CD4-positive, alpha-beta T cell (primary cell): ENCODE results near the gene VRK1. TPM values are rescaled to one million over a fixed set of nuclear protein-coding genes. Genes with fewer than 3 reads are reported as not detected.

Experiments used
- ATAC-seq: fragments of 200-7000 bp; cut with Tn5 transposase; one replicate; pipeline ENCODE4 v1.10.0; 2022; ENCODE audit warnings: mild to moderate bottlenecking; ENCODE audit not compliant: poor library complexity
- CTCF ChIA-PET: fragments of 350-600 bp; sonication (Branson Sonifier 250); formaldehyde crosslinking; loops from one replicate; lab custom pipeline; 2021; ENCODE audit warnings: antibody characterized with exemption, inconsistent platforms; lab: Charles Lee
- POLR2A ChIA-PET: fragments of 350-600 bp; sonication (Branson Sonifier 250); formaldehyde crosslinking; loops from one replicate; lab custom pipeline; 2021; ENCODE audit warnings: antibody characterized with exemption, inconsistent platforms; lab: Charles Lee
- DNase-seq, 14 experiments: peaks; one replicate each; pipeline ENCODE4 v3.0.0-alpha.2; 2013 to 2020; ENCODE audit warnings: mixed read lengths in 2 of 14
- H3K27ac ChIP-seq, 2 donors: one replicate each; pipeline versions ENCODE4 v1.5.1 to v1.7.0; 2013; ENCODE audit warnings: low read length in 2 of 2, low read depth in 1 of 2, mild to moderate bottlenecking in 1 of 2
- H3K27me3 ChIP-seq, 2 experiments: 1 replicate in 1 of 2; 2 replicates in 1 of 2; pipeline versions ENCODE4 v1.6.1 to v1.7.0; 2013; ENCODE audit warnings: low read length in 2 of 2, control low read depth in 1 of 2, mild to moderate bottlenecking in 1 of 2, moderate library complexity in 1 of 2; ENCODE audit not compliant: insufficient read depth in 2 of 2, control insufficient read depth in 1 of 2
- H3K36me3 ChIP-seq: one replicate; pipeline ENCODE4 v1.6.1; 2013; ENCODE audit warnings: low read length, control low read depth; ENCODE audit not compliant: insufficient read depth
- H3K4me1 ChIP-seq: one replicate; pipeline ENCODE4 v1.6.1; 2013; ENCODE audit warnings: low read length, control low read depth; ENCODE audit not compliant: insufficient read depth
- H3K4me3 ChIP-seq: one replicate; pipeline ENCODE4 v1.5.1; 2013; ENCODE audit warnings: mild to moderate bottlenecking, low read length, moderate library complexity
- H3K9me3 ChIP-seq, 2 experiments: 1 replicate in 1 of 2; 2 replicates in 1 of 2; pipeline versions ENCODE4 v1.6.1 to v1.7.0; 2013; ENCODE audit warnings: low read length in 2 of 2, mild to moderate bottlenecking in 2 of 2, control low read depth in 1 of 2, moderate library complexity in 1 of 2; ENCODE audit not compliant: control insufficient read depth in 1 of 2, insufficient read depth in 1 of 2
- H3K27ac Mint-ChIP-seq: one replicate; pipeline ENCODE4 v1.8.0; 2020; ENCODE audit warnings: mixed read lengths
- H3K27me3 Mint-ChIP-seq: one replicate; pipeline ENCODE4 v1.8.0; 2021; ENCODE audit warnings: mixed read lengths
- H3K36me3 Mint-ChIP-seq: one replicate; pipeline ENCODE4 v1.8.0; 2021; ENCODE audit warnings: low read depth, mixed read lengths
- H3K4me1 Mint-ChIP-seq: one replicate; pipeline ENCODE4 v1.8.0; 2021; ENCODE audit warnings: low read depth, mixed read lengths
- H3K4me3 Mint-ChIP-seq: one replicate; pipeline ENCODE4 v1.8.0; 2020; ENCODE audit warnings: mild to moderate bottlenecking, mixed read lengths
- H3K9me3 Mint-ChIP-seq: one replicate; pipeline ENCODE4 v1.8.0; 2020; ENCODE audit warnings: mixed read lengths
- CTCF ChIP-seq: fragments of 200-600 bp; IDR thresholded peaks from one replicate; pipeline ENCODE4 v1.8.0; 2022; ENCODE audit warnings: antibody characterized with exemption, mild to moderate bottlenecking
- intact Hi-C, 2 experiments: fragments of 100-400 bp; cut with DNase I in 1 of 2; cut with micrococcal nuclease in 1 of 2; formaldehyde crosslinking; loops; one replicate each; pipeline versions ENCODE4 v1.15.1 to v1.9.0; 2023 to 2025; cut with DNase I, micrococcal nuclease
- total RNA-seq, 174 experiments: library from RNA in 2 of 174; stranded (reverse) in 2 of 174; gene quantifications; one replicate each; pipeline ENCODE4 v1.2.3 and lab custom pipeline; 2021 to 2026

The VRK1 gene
- total RNA-seq, 2 experiments from 2014 or later, result 36.7 to 41.0 TPM

GRCh38 chr14:96757456-96757855, 39.7 kb upstream of the VRK1 start:
- Histone ChIP-seq H3K9me3 (peaks cover 0 to 5% of the 10 kb centered on the region in 2 experiments), H3K4me3 (no peak overlapping the region), H3K27me3 (peaks cover 6 to 7% of the 10 kb centered on the region in 2 experiments), H3K27ac (no peak overlapping the region), H3K36me3 (no peaks in the 10 kb centered on the region), H3K4me1 (no peaks in the 10 kb centered on the region)
- POLR2A ChIA-PET, result no interaction called here
- no peak for DNase-seq
- H3K36me3 Mint-ChIP-seq, result no peaks in the 10 kb centered on the region
- no peak overlapping the region for H3K4me3 Mint-ChIP-seq
- CTCF ChIA-PET, result no interaction called here
- H3K27ac Mint-ChIP-seq, result no peak overlapping the region
- intact Hi-C loops, result no loop called here
- H3K4me1 Mint-ChIP-seq, result peaks cover 1% of the 10 kb centered on the region
- no peaks in the 10 kb centered on the region for H3K9me3 Mint-ChIP-seq
- TF ChIP-seq CTCF, result no peak
- no peaks in the 10 kb centered on the region for H3K27me3 Mint-ChIP-seq
- ATAC-seq, result no peak

GRCh38 chr14:96761066-96761465, 36.1 kb upstream of the VRK1 start:
- no peaks in the 10 kb centered on the region for H3K36me3 ChIP-seq
- no peak for TF ChIP-seq CTCF
- H3K4me1 Mint-ChIP-seq, result peaks cover 5% of the 10 kb centered on the region
- no peaks in the 10 kb centered on the region for H3K9me3 ChIP-seq
- no peaks in the 10 kb centered on the region for H3K9me3 Mint-ChIP-seq
- DNase-seq, result no peak
- H3K27ac Mint-ChIP-seq, result no peak overlapping the region
- no peaks in the 10 kb centered on the region for H3K27me3 Mint-ChIP-seq
- no peak overlapping the region for H3K4me3 Mint-ChIP-seq
- H3K4me1 ChIP-seq, result no peaks in the 10 kb centered on the region
- intact Hi-C loops, result no loop called here
- no peak overlapping the region for H3K27ac ChIP-seq
- H3K4me3 ChIP-seq, result no peak overlapping the region
- ChIA-PET POLR2A (no interaction called here), CTCF (interaction anchor here (2.2 kb wide), 1 partner anchor 20 kb away, joined by 12 read pairs; no protein-coding TSS in a partner anchor)
- no peak for ATAC-seq
- H3K36me3 Mint-ChIP-seq, result no peaks in the 10 kb centered on the region
- H3K27me3 ChIP-seq, result peaks cover 0 to 5% of the 10 kb centered on the region in 2 experiments

GRCh38 chr14:96762650-96763049, 34.5 kb upstream of the VRK1 start:
- no peaks in the 10 kb centered on the region for H3K36me3 Mint-ChIP-seq
- H3K4me3 ChIP-seq, result no peak overlapping the region

More at GRCh38 chr14:96762650-96763049, 34.5 kb upstream of the VRK1 start:
- no peaks in the 10 kb centered on the region for H3K9me3 Mint-ChIP-seq
- ChIA-PET POLR2A (interaction anchor here (0.6 to 0.9 kb wide), 3 partner anchors 35 to 1997 kb away, joined by 3 to 6 read pairs (median 5); partner anchors contain the start of gene VRK1), CTCF (interaction anchor here (2.2 kb wide), 1 partner anchor 21 kb away, joined by 12 read pairs; no protein-coding TSS in a partner anchor)
- Histone ChIP-seq H3K27ac (no peak overlapping the region), H3K4me1 (no peaks in the 10 kb centered on the region), H3K36me3 (no peaks in the 10 kb centered on the region), H3K27me3 (peaks cover 0 to 5% of the 10 kb centered on the region in 2 experiments), H3K9me3 (no peaks in the 10 kb centered on the region)
- H3K4me1 Mint-ChIP-seq, result peaks cover 5% of the 10 kb centered on the region
- no peak overlapping the region for H3K27ac Mint-ChIP-seq
- no peak for TF ChIP-seq CTCF
- H3K4me3 Mint-ChIP-seq, result peak overlapping the region; percentile 67
- DNase-seq (peak in 4 of 14 experiments; percentile 14 to 81 (median 78)), ATAC-seq (peak; percentile 99)
- intact Hi-C loops, result loop anchor here (1.0 to 2.0 kb wide), 2 partner anchors 34 to 35 kb away; partner anchors contain the start of gene VRK1 (in 2 of the 2)
- H3K27me3 Mint-ChIP-seq, result peaks cover 6% of the 10 kb centered on the region
